Effector memory CD4-positive, alpha-beta T cell (primary cell): Measurements from ENCODE around the gene CACNA1C.

ENCODE experiments used
- DNase-seq, 3 donors: peaks; one replicate each; pipeline ENCODE4 v3.0.0-alpha.2; 2020
- H3K27ac ChIP-seq: 2 replicates; pipeline ENCODE4 v1.7.0; 2013; ENCODE audit warnings: mild to moderate bottlenecking, low read length, moderate library complexity; ENCODE audit not compliant: insufficient read depth, poor library complexity, severe bottlenecking
- H3K27me3 ChIP-seq: replicated peaks from 2 replicates; pipeline ENCODE4 v1.7.0; 2013; ENCODE audit warnings: mild to moderate bottlenecking, low read length; ENCODE audit not compliant: insufficient read depth, control insufficient read depth, poor library complexity, severe bottlenecking
- H3K36me3 ChIP-seq: 2 replicates; pipeline ENCODE4 v1.7.0; 2013; ENCODE audit warnings: mild to moderate bottlenecking, low read length, moderate library complexity; ENCODE audit not compliant: control insufficient read depth, insufficient read depth
- H3K4me1 ChIP-seq: 2 replicates; pipeline ENCODE4 v1.7.0; 2013; ENCODE audit warnings: low read length, mild to moderate bottlenecking; ENCODE audit not compliant: control insufficient read depth, insufficient read depth, poor library complexity, severe bottlenecking
- H3K4me3 ChIP-seq: 2 replicates; pipeline ENCODE4 v1.7.0; 2013; ENCODE audit warnings: low read length, low read depth, mild to moderate bottlenecking; ENCODE audit not compliant: insufficient read depth, poor library complexity, severe bottlenecking
- H3K9me3 ChIP-seq: 2 replicates; pipeline ENCODE4 v1.7.0; 2013; ENCODE audit warnings: mild to moderate bottlenecking, low read length, moderate library complexity; ENCODE audit not compliant: control insufficient read depth

The CACNA1C gene

GRCh38 chr12:2614341-2614740 is 561.6 kb downstream of the CACNA1C start:
- H3K27ac ChIP-seq = no peak overlapping the region
- no peaks in the 10 kb centered on the region for H3K4me1 ChIP-seq
- H3K4me3 ChIP-seq = no peak overlapping the region

DNA sequence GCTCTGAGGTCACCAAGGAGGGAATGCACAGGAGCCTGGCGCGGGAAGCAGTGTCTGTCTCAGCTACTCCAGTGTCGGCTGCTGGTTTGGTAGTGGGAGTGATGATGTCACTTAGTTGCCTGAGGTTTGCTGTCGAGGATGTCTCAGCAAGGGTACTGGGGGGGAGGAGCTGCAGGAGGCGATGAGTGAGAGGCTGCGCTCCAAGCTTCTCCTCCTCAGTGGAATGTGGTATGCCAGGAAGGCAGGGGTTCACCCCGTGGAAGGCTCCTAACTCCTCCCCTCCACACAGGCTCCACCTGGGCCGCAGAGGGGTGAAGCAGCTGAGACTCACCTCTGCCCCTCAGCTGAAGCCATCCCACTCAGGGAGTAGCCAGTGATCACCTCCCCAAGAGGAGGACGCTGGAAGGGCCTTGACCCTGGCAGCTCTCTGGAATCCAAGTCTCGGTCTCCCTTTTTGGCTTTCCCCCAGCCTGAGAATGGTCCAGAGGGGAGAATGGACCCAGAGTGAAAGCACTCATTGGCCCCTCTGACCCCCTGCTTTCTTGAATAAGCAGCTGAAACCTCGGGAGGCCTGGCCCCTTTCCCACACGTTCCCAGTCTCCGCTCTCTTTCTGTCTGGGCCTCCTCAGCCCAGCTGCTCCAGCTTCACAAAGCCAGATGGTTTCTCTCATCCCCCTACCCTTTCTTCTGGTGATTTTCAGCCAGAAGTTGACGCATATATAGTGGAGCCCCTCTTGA is 563.0 kb downstream of the CACNA1C start:
- H3K27me3 ChIP-seq = no peaks in the 10 kb centered on the region
- H3K36me3 ChIP-seq = no peaks in the 10 kb centered on the region
- H3K4me3 ChIP-seq = no peak overlapping the region
- no peaks in the 10 kb centered on the region for H3K4me1 ChIP-seq
- no peaks in the 10 kb centered on the region for H3K9me3 ChIP-seq
- no peak for DNase-seq
- H3K27ac ChIP-seq = no peak overlapping the region

More at GRCh38 chr12:2614341-2614740, 561.6 kb downstream of the CACNA1C start:
- Histone ChIP-seq H3K9me3 (no peaks in the 10 kb centered on the region), H3K27me3 (no peaks in the 10 kb centered on the region), H3K36me3 (no peaks in the 10 kb centered on the region)
- no peak for DNase-seq

DNA sequence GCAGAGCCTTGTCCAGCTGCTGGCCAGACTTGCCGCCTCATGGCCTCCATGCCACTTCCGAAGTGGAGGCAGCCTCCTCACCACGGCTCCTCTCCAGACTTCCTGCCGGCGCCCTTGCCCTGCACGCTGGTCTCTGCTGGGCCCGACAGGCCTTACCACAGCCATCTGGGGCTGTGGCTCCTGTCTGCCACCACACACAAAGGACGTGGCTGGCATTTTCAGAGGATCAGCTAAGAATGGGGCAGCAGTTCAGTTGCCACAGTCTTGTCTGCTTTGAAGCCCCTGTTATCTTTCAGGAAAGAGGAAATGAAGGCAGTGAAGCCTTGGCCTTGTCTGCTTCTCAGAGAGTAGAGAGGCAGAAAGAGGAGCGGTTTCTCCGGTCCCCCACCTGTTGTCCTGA is 564.0 kb downstream of the CACNA1C start:
- H3K36me3 ChIP-seq = no peaks in the 10 kb centered on the region
- no peak overlapping the region for H3K4me3 ChIP-seq
- no peak overlapping the region for H3K27ac ChIP-seq
- no peaks in the 10 kb centered on the region for H3K4me1 ChIP-seq
- no peak for DNase-seq
- no peaks in the 10 kb centered on the region for H3K27me3 ChIP-seq
- H3K9me3 ChIP-seq = no peaks in the 10 kb centered on the region

GRCh38 chr12:2617365-2617764 is 564.6 kb downstream of the CACNA1C start:
- no peaks in the 10 kb centered on the region for H3K27me3 ChIP-seq
- no peaks in the 10 kb centered on the region for H3K36me3 ChIP-seq
- H3K27ac ChIP-seq = no peak overlapping the region
- H3K9me3 ChIP-seq = no peaks in the 10 kb centered on the region
- no peaks in the 10 kb centered on the region for H3K4me1 ChIP-seq
- H3K4me3 ChIP-seq = no peak overlapping the region
- no peak for DNase-seq

DNA sequence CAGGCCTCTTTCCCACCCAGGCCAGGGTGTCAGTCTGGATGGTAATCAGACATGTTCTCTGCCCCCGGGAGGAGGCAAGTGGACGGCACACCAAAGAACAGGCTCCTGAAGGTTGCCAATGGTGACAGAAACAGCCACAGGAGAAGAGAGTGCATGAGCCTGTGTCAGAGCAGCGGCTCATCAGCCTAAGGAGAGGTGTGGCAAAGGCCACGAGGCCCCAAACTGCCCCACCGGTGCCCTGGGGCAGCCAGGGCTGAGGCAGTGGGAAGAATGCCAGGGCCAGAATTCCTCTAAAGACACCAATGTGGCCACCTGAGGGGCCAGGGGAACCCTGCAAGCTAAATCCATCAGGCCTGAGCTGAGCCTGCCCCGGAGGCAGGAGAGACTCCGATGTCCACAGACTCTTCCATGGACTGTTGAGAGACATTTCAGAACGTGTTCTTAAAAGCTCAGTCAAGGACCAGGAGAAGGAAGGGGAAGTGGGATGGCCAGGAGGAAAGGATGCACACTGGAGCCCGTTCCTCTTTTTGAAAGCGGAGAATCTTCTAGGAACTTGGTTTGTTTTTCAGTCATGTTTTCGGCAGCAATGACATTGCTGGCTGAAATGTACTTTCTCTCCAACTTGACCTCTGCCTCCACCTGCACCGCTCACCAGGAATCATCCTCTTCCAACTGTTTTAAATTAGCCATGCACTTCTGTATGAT is 565.7 kb downstream of the CACNA1C start:
- no peaks in the 10 kb centered on the region for H3K4me1 ChIP-seq

GRCh38 chr12:2619136-2619535 is 566.3 kb downstream of the CACNA1C start:
- no peak overlapping the region for H3K4me3 ChIP-seq
- no peak for DNase-seq
- no peaks in the 10 kb centered on the region for H3K9me3 ChIP-seq
- no peaks in the 10 kb centered on the region for H3K36me3 ChIP-seq
- no peak overlapping the region for H3K27ac ChIP-seq
- H3K27me3 ChIP-seq = no peaks in the 10 kb centered on the region
- H3K4me1 ChIP-seq = no peaks in the 10 kb centered on the region

More for the DNA sequence above, 565.7 kb downstream of the CACNA1C start:
- no peak for DNase-seq
- no peak overlapping the region for H3K4me3 ChIP-seq
- H3K27ac ChIP-seq = no peak overlapping the region
- no peaks in the 10 kb centered on the region for H3K36me3 ChIP-seq
- no peaks in the 10 kb centered on the region for H3K9me3 ChIP-seq
- no peaks in the 10 kb centered on the region for H3K27me3 ChIP-seq

GRCh38 chr12:2622460-2622859 is 569.7 kb downstream of the CACNA1C start:
- DNase-seq = no peak
- H3K4me3 ChIP-seq = no peak overlapping the region
- no peak overlapping the region for H3K27ac ChIP-seq
- no peaks in the 10 kb centered on the region for H3K36me3 ChIP-seq
- no peaks in the 10 kb centered on the region for H3K9me3 ChIP-seq
- no peaks in the 10 kb centered on the region for H3K27me3 ChIP-seq
- H3K4me1 ChIP-seq = no peaks in the 10 kb centered on the region

DNA sequence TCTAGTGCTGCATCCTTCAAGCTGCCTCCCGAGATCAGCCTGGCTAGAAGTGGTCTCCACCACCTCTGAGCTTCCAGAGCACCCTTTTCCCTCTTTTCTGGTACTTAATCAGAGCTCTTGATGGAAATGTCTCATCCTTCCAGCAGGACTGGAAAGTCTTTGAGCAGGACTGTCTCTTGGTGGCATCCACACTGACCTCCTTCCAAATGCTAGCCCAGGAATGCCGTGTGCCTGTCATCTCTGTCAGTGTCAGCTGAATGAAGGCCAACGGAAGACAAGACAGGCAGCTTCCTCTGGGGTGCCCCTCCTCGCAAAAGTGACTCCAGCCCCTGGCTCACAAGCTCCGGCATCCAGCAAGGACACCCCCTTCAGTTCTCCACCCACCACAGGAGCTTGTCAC is 570.7 kb downstream of the CACNA1C start:
- Histone ChIP-seq H3K27me3 (no peaks in the 10 kb centered on the region), H3K9me3 (no peaks in the 10 kb centered on the region), H3K4me1 (no peaks in the 10 kb centered on the region), H3K4me3 (no peak overlapping the region), H3K27ac (no peak overlapping the region), H3K36me3 (no peaks in the 10 kb centered on the region)
- no peak for DNase-seq

GRCh38 chr12:2624543-2625288 is 571.9 kb downstream of the CACNA1C start:
- H3K27me3 ChIP-seq = no peaks in the 10 kb centered on the region
- DNase-seq = no peak
- no peak overlapping the region for H3K27ac ChIP-seq
- H3K36me3 ChIP-seq = no peaks in the 10 kb centered on the region
- no peaks in the 10 kb centered on the region for H3K4me1 ChIP-seq
- no peak overlapping the region for H3K4me3 ChIP-seq
- H3K9me3 ChIP-seq = no peaks in the 10 kb centered on the region

- no peaks in the 10 kb centered on the region for H3K36me3 ChIP-seq
- H3K27ac ChIP-seq = no peak overlapping the region
- no peaks in the 10 kb centered on the region for H3K9me3 ChIP-seq
- no peak overlapping the region for H3K4me3 ChIP-seq
- H3K27me3 ChIP-seq = no peaks in the 10 kb centered on the region
- H3K4me1 ChIP-seq = no peaks in the 10 kb centered on the region
- DNase-seq = no peak
Observed at GRCh38 chr12:2625289-2625612, 572.5 kb downstream of the CACNA1C start.
